ENCODE results near the gene PTCH1. TPM values are rescaled to one million over a fixed set of nuclear protein-coding genes. Genes with fewer than 3 reads are reported as not detected.

Gene PTCH1
- total RNA-seq, 2 donors from 2014 or later: 8.3 to 47.5 TPM

- Histone ChIP-seq H3K27me3 (no peaks in the 10 kb centered on the region), H3K27ac (peak overlapping the region; percentile 68 to 93 (median 90)), H3K4me1 (peaks cover 16% of the 10 kb centered on the region), H3K4me3 (peak overlapping the region; percentile 50), H3K9me3 (no peaks in the 10 kb centered on the region), H3K36me3 (replicated peaks in 1 of 2; ENCODE audit: insufficient read depth in 1 of 2, low read depth in 2 of 2) (no peaks in the 10 kb centered on the region)
- peak; percentile 91 to 95 (median 93) for DNase-seq
- intact Hi-C loops (cut with DNase I): no loop called here
- peak; percentile 78 for ATAC-seq
- WGBS, 2 donors: 0% methylated on average over 56 to 86 of the region's 102 CpGs
- TF ChIP-seq POLR2A (IDR thresholded peaks at IDR 0.05) (peak in 2 of 3 donors; percentile 39 to 65), CTCF (IDR thresholded peaks at IDR 0.05) (peak in 1 of 7 experiments; percentile 15)
These were observed 5.8 kb downstream of the PTCH1 start for GRCh38 chr9:95510709-95511615.

- peak overlapping the region; percentile 14 to 40 for H3K4me3 ChIP-seq
- H3K4me1 ChIP-seq: peaks cover 12% of the 10 kb centered on the region
- DNase-seq: peak in 3 of 4 donors; percentile 16 to 44 (median 41)
- H3K9me3 ChIP-seq: no peaks in the 10 kb centered on the region
- 0 to 1% methylated on average over 38 of the region's 38 CpGs for WGBS, 2 donors
- no peaks in the 10 kb centered on the region for H3K27me3 ChIP-seq
- TF ChIP-seq CTCF (IDR thresholded peaks at IDR 0.05): no peak
- no peak for TF ChIP-seq POLR2A (IDR thresholded peaks at IDR 0.05)
- H3K27ac ChIP-seq: peak overlapping the region in 3 of 4 donors; percentile 88 to 93 (median 92)
- intact Hi-C loops (cut with DNase I): no loop called here
- H3K36me3 ChIP-seq (replicated peaks in 1 of 2; ENCODE audit: insufficient read depth in 1 of 2, low read depth in 2 of 2): no peaks in the 10 kb centered on the region
- no peak for ATAC-seq
These were observed 6.7 kb downstream of the PTCH1 start for GRCh38 chr9:95509851-95510708.

GRCh38 chr9:95508968-95509850 lies 7.6 kb downstream of the PTCH1 start:
- Histone ChIP-seq H3K27ac (peak overlapping the region; percentile 88 to 93 (median 92)), H3K27me3 (no peaks in the 10 kb centered on the region), H3K4me3 (peak overlapping the region in 1 of 2 donors; percentile 55), H3K36me3 (replicated peaks in 1 of 2; ENCODE audit: insufficient read depth in 1 of 2, low read depth in 2 of 2) (no peaks in the 10 kb centered on the region), H3K4me1 (peaks cover 21% of the 10 kb centered on the region), H3K9me3 (no peaks in the 10 kb centered on the region)
- DNase-seq (peak; percentile 80 to 90 (median 86)), ATAC-seq (peak; percentile 37)
- intact Hi-C loops (cut with DNase I): no loop called here
- TF ChIP-seq CTCF (IDR thresholded peaks at IDR 0.05) (no peak), POLR2A (IDR thresholded peaks at IDR 0.05) (peak in 2 of 3 donors; percentile 41 to 57)
- 0 to 1% methylated on average over 36 to 42 of the region's 48 CpGs for WGBS, 2 donors

- peaks cover 25% of the 10 kb centered on the region for H3K4me1 ChIP-seq
- no peak for TF ChIP-seq CTCF (IDR thresholded peaks at IDR 0.05)
- TF ChIP-seq POLR2A (IDR thresholded peaks at IDR 0.05): no peak
- ATAC-seq (no peak), DNase-seq (peak in 2 of 4 donors; percentile 22 to 33)
- no peaks in the 10 kb centered on the region for H3K9me3 ChIP-seq
- H3K4me3 ChIP-seq: peak overlapping the region; percentile 33 to 55
- peak overlapping the region; percentile 88 to 93 (median 92) for H3K27ac ChIP-seq
- H3K27me3 ChIP-seq: no peaks in the 10 kb centered on the region
- intact Hi-C loops (cut with DNase I): no loop called here
- whole genome bisulfite sequencing, 2 donors: 1% methylated on average over 73 of the region's 111 CpGs; no CpG with 5 or more reads in 1 of the 2 donors
- H3K36me3 ChIP-seq (replicated peaks in 1 of 2; ENCODE audit: insufficient read depth in 1 of 2, low read depth in 2 of 2): no peaks in the 10 kb centered on the region
These were observed 8.4 kb downstream of the PTCH1 start for GRCh38 chr9:95508242-95508967.
